Osteoblast (primary cell): Measurements from ENCODE around the gene MRPL14. TPM values are rescaled to one million over a fixed set of nuclear protein-coding genes. Genes with fewer than 3 reads are reported as not detected.

Experiments used
- DNase-seq: peaks from one replicate; pipeline ENCODE4 v3.0.0; 2011; ENCODE audit warnings: low spot score, mixed read lengths; ENCODE audit not compliant: insufficient read length; ENCODE audit errors: missing footprints
- H2AFZ ChIP-seq: 2 replicates; pipeline ENCODE4 v1.6.0; 2011; ENCODE audit warnings: mild to moderate bottlenecking, low read length
- H3K27ac ChIP-seq: 2 replicates; pipeline ENCODE4 v1.5.1; 2011; ENCODE audit warnings: mild to moderate bottlenecking, low read depth, low read length, moderate library complexity
- H3K27me3 ChIP-seq: 2 replicates; pipeline ENCODE4 v1.6.0; 2012; ENCODE audit warnings: mild to moderate bottlenecking, control low read depth, inconsistent platforms, low read length, moderate library complexity; ENCODE audit not compliant: insufficient read depth
- H3K36me3 ChIP-seq: 2 replicates; pipeline ENCODE4 v1.5.1; 2011; ENCODE audit warnings: mild to moderate bottlenecking, low read length, control low read depth, moderate library complexity; ENCODE audit not compliant: insufficient read depth
- H3K4me1 ChIP-seq: 2 replicates; pipeline ENCODE4 v1.5.1; 2011; ENCODE audit warnings: mild to moderate bottlenecking, low read length, control low read depth, moderate library complexity; ENCODE audit not compliant: insufficient read depth
- H3K4me2 ChIP-seq: 2 replicates; pipeline ENCODE4 v1.6.0; 2011; ENCODE audit warnings: mild to moderate bottlenecking, low read length; ENCODE audit not compliant: insufficient read depth
- H3K4me3 ChIP-seq: fragments of 200-600 bp; sonication (generic); 3 replicates; pipeline ENCODE4 v1.5.1; 2012; ENCODE audit warnings: mild to moderate bottlenecking, low read length, inconsistent platforms; ENCODE audit not compliant: insufficient read depth
- H3K79me2 ChIP-seq: 2 replicates; pipeline ENCODE4 v1.6.0; 2012; ENCODE audit warnings: mild to moderate bottlenecking, low read length, control low read depth, inconsistent platforms; ENCODE audit not compliant: insufficient read depth
- H3K9me3 ChIP-seq: 2 replicates; pipeline ENCODE4 v1.5.1; 2011; ENCODE audit warnings: low read depth, low read length, control low read depth
- H4K20me1 ChIP-seq: 2 replicates; pipeline ENCODE4 v1.6.0; 2012; ENCODE audit warnings: mild to moderate bottlenecking, low read length, control low read depth; ENCODE audit not compliant: insufficient read depth
- total RNA-seq: library from RNA; depleted of rRNA; stranded (reverse); fragments of >200 nt; gene quantifications from 2 replicates; pipeline ENCODE4 v1.2.3, GENCODE V29; 2012
- TF ChIP-seq, protein P1 (sequence below): IDR thresholded peaks from 2 replicates; pipeline ENCODE4 v1.5.1; 2011; ENCODE audit warnings: mild to moderate bottlenecking, low read depth, low read length, moderate library complexity; ENCODE audit errors: extremely low read depth

MRPL14 gene
- total RNA-seq, 1 donor: 49.9 TPM

DNA sequence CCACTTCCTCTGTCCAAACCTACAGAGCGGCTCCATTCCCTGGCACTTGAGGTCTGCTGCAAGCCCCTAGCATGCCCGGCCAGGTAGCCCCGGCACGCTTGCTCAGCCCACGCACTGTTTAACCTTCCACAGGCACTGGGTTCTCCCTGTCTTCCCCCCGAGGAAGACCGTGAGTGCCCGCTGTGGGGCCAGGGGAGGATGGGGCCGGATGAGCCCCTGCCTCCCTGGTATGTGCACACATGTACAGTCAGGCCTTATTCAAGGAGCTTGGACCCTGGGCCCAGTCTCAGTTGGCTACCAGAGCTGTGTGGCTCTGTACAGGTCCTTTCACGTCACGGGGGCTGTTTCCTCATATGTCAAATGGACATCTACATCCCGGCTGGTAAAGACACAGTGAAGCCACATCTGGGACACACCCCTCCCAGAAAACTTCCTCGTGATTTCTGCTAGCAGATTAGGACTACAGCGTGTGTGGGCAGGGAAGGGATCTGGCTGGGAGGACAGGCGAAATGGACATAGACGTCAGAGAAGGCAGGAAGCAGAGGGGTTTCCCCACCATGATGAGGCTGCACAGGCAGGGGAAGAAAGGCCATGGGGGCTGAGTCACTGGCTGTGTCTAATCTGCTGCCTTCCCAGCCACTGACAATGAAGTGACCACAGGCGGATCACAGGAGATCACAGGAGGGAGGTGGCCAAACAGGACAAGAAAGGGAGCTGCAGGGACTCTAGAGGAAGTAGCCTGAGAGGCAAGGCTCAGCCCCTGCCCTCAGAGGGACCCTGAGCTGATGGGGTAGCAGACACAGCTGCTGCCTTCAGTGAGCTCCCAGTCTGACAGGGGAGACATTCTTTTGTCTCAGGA lies 62.9 kb downstream of the MRPL14 start:
- Histone ChIP-seq H3K4me3 (no peak overlapping the region), H3K4me1 (peaks cover 66% of the 10 kb centered on the region), H3K4me2 (peak overlapping the region; percentile 6), H4K20me1 (no peaks in the 10 kb centered on the region), H3K27ac (peak overlapping the region; percentile 99), H3K36me3 (no peaks in the 10 kb centered on the region), H3K79me2 (no peaks in the 10 kb centered on the region), H2AFZ (no peak overlapping the region), H3K27me3 (no peaks in the 10 kb centered on the region), H3K9me3 (no peaks in the 10 kb centered on the region)
- peak; percentile 96 for DNase-seq
- TF ChIP-seq, protein P1, sequence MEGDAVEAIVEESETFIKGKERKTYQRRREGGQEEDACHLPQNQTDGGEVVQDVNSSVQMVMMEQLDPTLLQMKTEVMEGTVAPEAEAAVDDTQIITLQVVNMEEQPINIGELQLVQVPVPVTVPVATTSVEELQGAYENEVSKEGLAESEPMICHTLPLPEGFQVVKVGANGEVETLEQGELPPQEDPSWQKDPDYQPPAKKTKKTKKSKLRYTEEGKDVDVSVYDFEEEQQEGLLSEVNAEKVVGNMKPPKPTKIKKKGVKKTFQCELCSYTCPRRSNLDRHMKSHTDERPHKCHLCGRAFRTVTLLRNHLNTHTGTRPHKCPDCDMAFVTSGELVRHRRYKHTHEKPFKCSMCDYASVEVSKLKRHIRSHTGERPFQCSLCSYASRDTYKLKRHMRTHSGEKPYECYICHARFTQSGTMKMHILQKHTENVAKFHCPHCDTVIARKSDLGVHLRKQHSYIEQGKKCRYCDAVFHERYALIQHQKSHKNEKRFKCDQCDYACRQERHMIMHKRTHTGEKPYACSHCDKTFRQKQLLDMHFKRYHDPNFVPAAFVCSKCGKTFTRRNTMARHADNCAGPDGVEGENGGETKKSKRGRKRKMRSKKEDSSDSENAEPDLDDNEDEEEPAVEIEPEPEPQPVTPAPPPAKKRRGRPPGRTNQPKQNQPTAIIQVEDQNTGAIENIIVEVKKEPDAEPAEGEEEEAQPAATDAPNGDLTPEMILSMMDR: no peak

DNA sequence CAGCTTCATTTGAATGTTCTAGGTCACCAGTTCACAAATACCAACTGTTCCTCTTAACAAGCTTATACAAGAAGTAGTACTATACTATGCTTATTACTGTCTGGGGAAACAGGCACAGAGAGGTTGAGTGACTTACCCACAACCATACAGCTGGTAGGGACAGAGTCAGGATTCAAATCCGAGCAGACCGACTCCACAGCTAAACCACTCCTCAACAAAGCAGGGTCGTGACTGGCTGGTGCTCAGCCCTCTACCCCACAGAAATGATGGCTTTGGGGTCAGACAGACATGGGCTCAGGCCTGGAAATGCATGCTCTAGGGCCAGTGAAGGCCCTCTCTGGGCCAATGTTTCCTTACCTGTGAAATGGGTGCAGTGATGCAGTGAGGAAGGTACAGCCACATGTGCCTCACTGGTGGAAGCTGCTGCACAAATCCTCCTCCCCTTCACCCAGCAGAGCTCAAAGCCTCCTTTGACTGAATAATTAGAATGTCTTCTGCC lies 63.6 kb downstream of the MRPL14 start:
- no peaks in the 10 kb centered on the region for H3K9me3 ChIP-seq
- H2AFZ ChIP-seq: no peak overlapping the region
- H3K4me2 ChIP-seq: no peak overlapping the region
- H3K4me1 ChIP-seq: peaks cover 73% of the 10 kb centered on the region
- H3K27me3 ChIP-seq: no peaks in the 10 kb centered on the region
- DNase-seq: no peak
- peak overlapping the region; percentile 99 for H3K27ac ChIP-seq
- H3K79me2 ChIP-seq: no peaks in the 10 kb centered on the region
- H3K36me3 ChIP-seq: no peaks in the 10 kb centered on the region
- TF ChIP-seq, protein P1: no peak
- H4K20me1 ChIP-seq: no peaks in the 10 kb centered on the region
- no peak overlapping the region for H3K4me3 ChIP-seq

Other genes starting within 250 kb of the MRPL14 start
- 32.7 and 36.6 TPM in 2 replicates for gene TMEM63B, start 102 bp upstream of the MRPL14 start, total RNA-seq
- gene CAPN11, start 31.4 kb upstream of the MRPL14 start, total RNA-seq: not detected in 2 replicates
- gene MYMX, start 89.5 kb upstream of the MRPL14 start, total RNA-seq: not detected in 2 replicates
- gene SLC29A1, start 96.1 kb upstream of the MRPL14 start, total RNA-seq: 8.0 and 10.0 TPM in 2 replicates
- 676 and 702 TPM in 2 replicates for gene HSP90AB1, start 119.6 kb upstream of the MRPL14 start, total RNA-seq
- gene SLC35B2, start 130.1 kb upstream of the MRPL14 start, total RNA-seq: 86.0 and 94.1 TPM in 2 replicates
- gene NFKBIE, start 138.1 kb upstream of the MRPL14 start, total RNA-seq: 3.2 and 4.7 TPM in 2 replicates
- not detected in 2 replicates for gene TMEM151B, start 143.0 kb upstream of the MRPL14 start, total RNA-seq
- 6.2 and 6.5 TPM in 2 replicates for gene AARS2, start 185.9 kb upstream of the MRPL14 start, total RNA-seq
- gene SPATS1, start 215.2 kb upstream of the MRPL14 start, total RNA-seq: not detected in 2 replicates